ENCODE measurements around the gene GGT1.

GGT1 gene

GRCh38 chr22:24564376-24565058 is 38.5 kb upstream of the GGT1 start:
- no peak for TF ChIP-seq CTCF (IDR thresholded peaks at IDR 0.05; ENCODE audit: extremely low read depth, insufficient read depth, missing control alignments)
- DNase-seq (ENCODE audit: low spot score): no peak
- in situ Hi-C loops (cut with MboI; ENCODE audit: low pct_unique_long_range_greater_than_20kb, low sequenced_read_pairs, unreplicated experiment): no loop called here

- no peak for DNase-seq (ENCODE audit: low spot score)
- in situ Hi-C loops (cut with MboI; ENCODE audit: low pct_unique_long_range_greater_than_20kb, low sequenced_read_pairs, unreplicated experiment): no loop called here
- no peak for TF ChIP-seq CTCF (IDR thresholded peaks at IDR 0.05; ENCODE audit: extremely low read depth, insufficient read depth, missing control alignments)
These were observed 37.9 kb upstream of the GGT1 start for GRCh38 chr22:24565077-24565476.

- in situ Hi-C loops (cut with MboI; ENCODE audit: low pct_unique_long_range_greater_than_20kb, low sequenced_read_pairs, unreplicated experiment): no loop called here
- no peak for DNase-seq (ENCODE audit: low spot score)
- TF ChIP-seq CTCF (IDR thresholded peaks at IDR 0.05; ENCODE audit: extremely low read depth, insufficient read depth, missing control alignments): no peak
These were observed 36.0 kb upstream of the GGT1 start for GRCh38 chr22:24566899-24567511.

GRCh38 chr22:24567668-24568067 is 35.3 kb upstream of the GGT1 start:
- TF ChIP-seq CTCF (IDR thresholded peaks at IDR 0.05; ENCODE audit: extremely low read depth, insufficient read depth, missing control alignments): no peak
- DNase-seq (ENCODE audit: low spot score): peak; percentile 62
- in situ Hi-C loops (cut with MboI; ENCODE audit: low pct_unique_long_range_greater_than_20kb, low sequenced_read_pairs, unreplicated experiment): no loop called here

- in situ Hi-C loops (cut with MboI; ENCODE audit: low pct_unique_long_range_greater_than_20kb, low sequenced_read_pairs, unreplicated experiment): no loop called here
- DNase-seq (ENCODE audit: low spot score): no peak
- TF ChIP-seq CTCF (IDR thresholded peaks at IDR 0.05; ENCODE audit: extremely low read depth, insufficient read depth, missing control alignments): no peak
These were observed 31.7 kb upstream of the GGT1 start for GRCh38 chr22:24571266-24571665.

- no peak for TF ChIP-seq CTCF (IDR thresholded peaks at IDR 0.05; ENCODE audit: extremely low read depth, insufficient read depth, missing control alignments)
- in situ Hi-C loops (cut with MboI; ENCODE audit: low pct_unique_long_range_greater_than_20kb, low sequenced_read_pairs, unreplicated experiment): no loop called here
- no peak for DNase-seq (ENCODE audit: low spot score)
These were observed 26.2 kb upstream of the GGT1 start for GRCh38 chr22:24576778-24577177.

All from GM13977 (cell line).